Measurements from ENCODE around the gene ZC3HAV1. TPM values are rescaled to one million over a fixed set of nuclear protein-coding genes. Genes with fewer than 3 reads are reported as not detected.
"Not testable (repeated sequence)": the region's sequence is repeated elsewhere in the genome, so short reads cannot be mapped to it uniquely, and the experiment has no call there.

Gene ZC3HAV1
- total RNA-seq, 1 experiment from 2014 or later = 40.0 TPM

DNA sequence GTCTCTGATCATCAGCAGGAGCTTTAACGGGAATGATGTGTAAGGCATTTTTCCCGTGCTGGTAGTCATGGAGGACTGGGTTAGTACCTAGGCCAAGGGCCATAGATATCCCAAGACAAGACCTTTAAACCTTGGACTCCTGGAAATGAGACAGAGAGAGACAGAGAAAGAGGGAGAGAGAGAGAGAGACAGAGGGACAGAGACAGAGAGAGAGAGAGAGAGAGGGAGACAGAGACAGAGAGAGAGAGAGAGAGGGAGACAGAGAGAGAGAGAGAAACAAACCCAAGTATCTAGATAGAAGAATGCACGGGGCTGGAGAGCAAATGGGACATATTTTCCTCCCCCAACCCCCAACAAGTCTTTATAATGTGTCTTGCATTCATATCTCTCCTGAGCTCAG lies 22.3 kb downstream of the ZC3HAV1 start:
- DNase-seq (ENCODE audit: low read depth) = no peak

DNA sequence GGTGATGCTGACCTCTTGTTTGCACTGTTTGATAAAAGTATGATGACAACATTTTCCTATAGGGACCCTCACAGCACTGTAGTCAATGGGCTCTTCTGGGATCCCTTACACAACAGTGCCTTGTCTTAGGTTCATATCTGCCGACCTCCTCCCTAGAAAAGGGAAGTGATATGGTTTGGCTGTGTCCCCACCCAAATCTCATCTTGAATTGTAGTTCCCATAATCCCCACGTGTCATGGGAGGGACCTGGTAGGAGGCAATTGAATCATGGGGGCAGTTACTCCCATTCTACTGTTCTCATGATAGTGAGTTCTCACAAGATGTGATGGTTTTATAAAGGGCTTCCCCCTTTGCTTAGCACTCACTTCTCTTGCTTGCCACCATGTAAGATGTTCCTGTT lies 23.1 kb downstream of the ZC3HAV1 start:
- no peak for DNase-seq (ENCODE audit: low read depth)

DNA sequence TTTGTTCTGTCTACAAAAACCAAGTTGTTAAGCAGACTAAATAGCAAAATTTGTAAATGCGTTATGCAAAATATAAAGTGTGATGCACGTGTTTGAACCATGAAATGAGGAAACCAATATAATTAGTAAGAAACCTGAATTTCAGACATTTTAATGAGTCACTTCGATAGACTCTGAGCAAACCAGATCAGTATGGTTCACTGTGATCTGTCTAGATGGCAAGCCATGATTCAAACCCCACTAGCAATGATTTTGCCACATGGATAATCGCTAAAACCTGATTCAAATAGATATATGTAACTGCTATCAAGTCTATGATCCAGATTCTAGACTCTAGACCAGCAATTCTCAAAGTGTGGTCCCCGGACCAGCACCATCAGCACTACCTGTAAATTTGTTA lies 24.8 kb downstream of the ZC3HAV1 start:
- DNase-seq (ENCODE audit: low read depth) = no peak

DNA sequence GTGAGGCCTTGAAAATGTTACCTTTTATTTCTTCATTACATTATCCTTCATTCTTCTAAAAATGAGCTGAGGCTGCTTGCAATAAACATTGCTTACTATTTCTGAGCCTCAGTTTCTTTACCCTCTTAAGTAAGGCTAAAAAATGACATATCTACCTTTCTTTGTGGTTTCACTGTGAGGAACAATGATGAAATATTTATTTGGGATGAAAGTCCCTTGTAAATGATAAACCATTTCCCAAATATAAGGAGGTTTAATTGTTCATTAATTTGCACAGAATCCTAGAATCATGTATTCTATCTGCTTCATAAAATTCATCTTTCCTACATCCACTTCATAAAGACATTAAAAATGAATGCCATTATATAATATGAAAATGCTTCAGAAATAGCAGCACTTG lies 27.9 kb downstream of the ZC3HAV1 start:
- DNase-seq (ENCODE audit: low read depth) = no peak

DNA sequence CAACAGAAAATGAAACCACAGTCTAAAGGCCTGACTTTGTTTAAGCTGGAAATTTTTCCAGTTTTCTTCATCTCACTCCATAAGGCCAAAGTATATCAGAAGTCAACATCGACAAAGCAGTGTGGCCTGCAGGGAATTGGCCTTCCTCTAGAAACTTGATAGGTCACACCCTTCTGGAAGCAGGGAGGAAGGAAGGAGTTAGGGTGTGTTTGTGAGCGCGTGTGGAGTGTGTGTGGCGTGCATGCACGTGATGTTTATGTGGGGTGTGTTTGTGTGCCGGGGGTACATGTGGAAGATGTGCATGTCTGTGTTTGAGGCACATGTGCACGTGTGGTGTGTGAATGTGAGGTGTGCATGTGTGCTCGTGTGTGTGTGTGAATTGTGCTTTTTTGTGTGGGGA lies 28.6 kb downstream of the ZC3HAV1 start:
- DNase-seq (ENCODE audit: low read depth) = no peak

DNA sequence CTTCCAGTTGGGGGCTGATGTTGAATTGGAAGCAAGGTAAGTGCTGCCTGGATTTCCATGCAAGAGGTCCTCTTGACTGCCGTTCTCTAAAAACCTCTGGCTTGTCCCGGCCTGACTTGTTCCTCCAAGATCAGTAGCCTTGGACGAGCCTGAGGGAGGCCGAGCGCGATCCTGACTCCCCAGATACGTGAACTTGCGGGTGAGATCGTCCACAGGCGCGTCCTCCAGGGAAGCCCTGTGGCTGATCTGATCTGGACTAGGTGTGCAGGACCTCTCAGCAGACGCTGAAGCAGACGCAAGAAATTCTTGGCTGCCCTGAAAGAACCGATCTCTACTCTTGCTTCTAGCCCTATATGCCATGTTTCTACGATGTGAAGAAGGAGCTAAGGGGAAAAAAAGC lies 29.7 kb downstream of the ZC3HAV1 start:
- DNase-seq (ENCODE audit: low read depth) = no peak

DNA sequence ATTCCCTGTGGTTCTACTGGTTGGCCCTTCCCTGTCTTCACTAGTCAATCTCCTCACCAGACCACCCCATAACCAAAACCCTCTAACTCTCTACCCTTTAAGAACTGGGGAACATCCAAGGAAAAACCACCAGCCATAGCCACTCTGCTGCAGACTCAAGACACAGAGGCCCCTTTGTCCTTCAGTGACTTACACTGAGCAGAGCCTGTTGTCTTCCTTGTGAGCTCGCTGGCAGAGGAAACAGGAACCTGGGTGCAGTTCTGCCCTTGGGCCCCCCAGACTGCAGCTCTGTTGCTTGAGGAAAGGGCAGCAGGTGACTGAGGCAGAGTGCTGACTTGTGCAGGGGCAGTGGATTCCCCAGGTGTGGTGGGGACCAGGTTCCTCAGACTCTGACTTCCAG lies 30.6 kb downstream of the ZC3HAV1 start:
- DNase-seq (ENCODE audit: low read depth) = no peak

DNA sequence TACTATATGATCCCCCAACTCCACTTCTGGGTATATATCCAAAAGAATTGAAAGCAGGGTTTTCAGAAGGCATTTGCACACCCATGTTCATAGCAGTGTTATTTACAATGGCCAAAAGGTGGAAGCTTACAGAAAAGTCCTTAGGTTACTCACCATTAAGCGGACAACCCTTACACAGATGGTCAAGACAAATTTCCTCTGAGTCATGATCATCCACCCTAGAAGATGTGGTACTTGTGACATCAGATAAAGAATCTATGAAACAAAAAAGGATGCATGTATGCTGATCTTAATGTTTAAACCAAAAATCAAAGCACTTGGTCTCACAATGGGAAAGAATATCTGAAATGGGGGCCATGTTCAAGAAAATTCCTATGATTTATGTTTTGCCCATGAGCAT lies 31.1 kb downstream of the ZC3HAV1 start:
- peak; percentile 26 for DNase-seq (ENCODE audit: low read depth)

DNA sequence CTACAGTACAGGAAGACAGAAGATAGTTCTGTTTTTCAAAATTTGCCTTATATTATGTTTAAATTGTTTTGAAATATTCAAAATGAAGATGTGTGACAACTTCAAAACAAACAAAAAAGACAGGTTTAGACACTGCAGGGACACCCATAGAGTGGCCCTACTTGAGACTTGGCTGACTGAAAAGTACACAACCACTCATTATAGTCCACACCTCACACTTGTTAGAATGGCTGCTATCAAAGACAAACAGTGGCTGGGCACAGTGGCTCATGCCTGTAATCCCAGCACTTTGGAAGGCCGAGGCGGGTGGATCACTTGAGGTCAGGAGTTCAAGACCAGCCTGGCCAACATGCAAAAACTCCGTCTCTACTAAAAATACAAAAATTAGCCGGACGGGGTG lies 31.8 kb downstream of the ZC3HAV1 start:
- not testable (repeated sequence) for DNase-seq (ENCODE audit: low read depth)

DNA sequence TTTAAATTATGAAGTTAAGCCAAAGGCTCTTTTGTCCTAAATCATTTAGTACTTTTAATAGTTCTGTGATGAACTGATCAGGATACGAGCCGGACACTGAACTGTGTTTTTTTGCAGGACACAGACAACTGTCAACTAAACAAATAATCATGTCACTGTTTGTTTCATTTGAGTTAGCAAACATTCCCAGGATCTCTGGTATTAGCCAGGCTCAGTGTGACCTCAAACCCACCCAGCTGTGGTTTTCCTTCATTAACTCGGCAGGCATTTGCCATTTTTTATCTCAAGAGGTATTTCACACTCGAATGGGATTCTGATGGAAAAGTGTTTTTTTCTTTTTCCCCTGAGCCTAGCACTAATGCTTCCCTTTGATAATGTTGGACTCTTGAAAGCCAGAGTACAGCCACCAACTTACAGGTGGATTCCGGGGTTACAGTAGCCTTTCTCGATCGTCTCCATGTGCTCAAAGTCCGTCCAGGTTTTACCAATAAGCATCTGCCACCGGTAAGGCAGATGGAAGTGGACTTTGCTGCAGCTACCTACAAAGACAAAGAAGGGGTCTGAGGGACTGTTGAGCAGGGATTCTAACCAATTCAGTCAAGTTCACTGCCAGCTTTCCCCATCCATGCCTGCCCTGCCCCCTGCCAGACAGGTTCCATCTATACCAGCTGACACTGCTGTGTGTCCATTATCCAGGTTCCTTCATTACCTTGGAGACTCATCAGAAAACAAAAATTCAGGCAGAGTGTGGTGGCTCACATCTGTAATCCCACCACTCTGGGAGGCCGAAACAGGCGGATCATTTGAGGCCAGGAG lies 33.4 kb downstream of the ZC3HAV1 start:
- no peak for DNase-seq (ENCODE audit: low read depth)

DNA sequence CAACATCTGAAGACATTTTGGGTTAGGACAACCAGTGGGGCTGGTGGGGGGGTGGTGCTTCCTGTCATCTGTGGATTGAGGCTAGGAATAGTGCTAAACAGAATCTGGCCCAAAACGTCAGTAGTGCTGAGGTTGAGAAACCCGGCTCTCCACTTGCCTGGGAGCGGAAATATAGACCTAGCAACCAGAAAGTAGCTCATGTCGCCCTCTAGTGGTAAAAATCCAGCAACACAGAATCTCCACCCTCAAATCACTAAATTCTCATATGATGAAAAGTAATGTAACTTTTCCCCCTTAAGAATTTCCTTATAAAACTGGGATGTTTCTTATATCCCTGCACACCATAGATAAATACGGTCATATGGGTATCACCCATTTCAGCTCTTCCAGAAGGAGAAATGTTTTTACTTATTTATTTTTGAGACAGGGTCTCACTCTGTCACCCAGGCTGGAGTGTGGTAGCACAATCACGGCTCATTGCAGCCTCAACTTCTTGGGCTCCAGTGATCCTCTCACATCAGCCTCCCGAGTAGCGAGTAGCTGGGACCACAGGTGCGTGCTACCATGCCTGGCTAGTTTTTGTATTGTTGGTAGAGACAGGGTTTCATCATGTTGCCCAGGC lies 34.4 kb downstream of the ZC3HAV1 start:
- peak; percentile 78 for DNase-seq (ENCODE audit: low read depth)

DNA sequence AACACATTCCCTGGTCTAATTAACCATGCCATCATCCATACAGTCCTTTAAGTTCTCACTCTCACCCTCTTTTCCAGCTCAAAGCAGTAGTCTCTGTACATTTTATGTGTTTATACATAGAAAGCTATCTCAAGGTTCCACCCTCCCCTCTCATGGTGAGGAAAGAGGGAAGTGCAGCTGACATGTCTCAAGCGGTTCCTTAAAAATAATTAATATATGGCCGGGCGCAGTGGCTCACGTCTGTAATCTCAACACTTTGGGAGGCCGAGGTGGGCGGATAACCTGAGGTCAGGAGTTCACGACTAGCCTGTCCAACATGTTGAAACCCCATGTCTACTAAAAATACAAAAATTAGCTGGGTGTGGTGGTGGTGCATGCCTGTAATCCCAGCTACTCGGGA lies 36.7 kb downstream of the ZC3HAV1 start:
- no peak for DNase-seq (ENCODE audit: low read depth)

DNA sequence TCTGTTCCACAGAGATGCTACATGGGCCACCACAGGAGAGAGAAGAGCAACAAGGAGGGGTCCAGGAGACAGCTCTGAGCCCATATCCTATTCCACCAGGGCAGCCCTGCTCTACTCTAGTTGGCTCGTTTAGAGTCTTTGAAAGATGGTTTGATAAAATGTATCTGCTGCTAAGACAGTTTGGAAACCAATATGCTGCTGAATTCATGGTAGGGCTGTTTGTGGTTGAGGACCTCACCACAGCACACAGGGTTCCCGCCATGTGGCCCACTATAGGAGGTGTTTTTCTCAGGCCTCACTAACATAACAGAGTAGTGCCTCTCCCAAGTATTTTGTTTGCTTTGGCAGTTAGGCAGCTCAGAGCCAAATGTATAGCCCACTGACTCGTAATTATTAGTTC lies 37.8 kb downstream of the ZC3HAV1 start:
- no peak for DNase-seq (ENCODE audit: low read depth)

DNA sequence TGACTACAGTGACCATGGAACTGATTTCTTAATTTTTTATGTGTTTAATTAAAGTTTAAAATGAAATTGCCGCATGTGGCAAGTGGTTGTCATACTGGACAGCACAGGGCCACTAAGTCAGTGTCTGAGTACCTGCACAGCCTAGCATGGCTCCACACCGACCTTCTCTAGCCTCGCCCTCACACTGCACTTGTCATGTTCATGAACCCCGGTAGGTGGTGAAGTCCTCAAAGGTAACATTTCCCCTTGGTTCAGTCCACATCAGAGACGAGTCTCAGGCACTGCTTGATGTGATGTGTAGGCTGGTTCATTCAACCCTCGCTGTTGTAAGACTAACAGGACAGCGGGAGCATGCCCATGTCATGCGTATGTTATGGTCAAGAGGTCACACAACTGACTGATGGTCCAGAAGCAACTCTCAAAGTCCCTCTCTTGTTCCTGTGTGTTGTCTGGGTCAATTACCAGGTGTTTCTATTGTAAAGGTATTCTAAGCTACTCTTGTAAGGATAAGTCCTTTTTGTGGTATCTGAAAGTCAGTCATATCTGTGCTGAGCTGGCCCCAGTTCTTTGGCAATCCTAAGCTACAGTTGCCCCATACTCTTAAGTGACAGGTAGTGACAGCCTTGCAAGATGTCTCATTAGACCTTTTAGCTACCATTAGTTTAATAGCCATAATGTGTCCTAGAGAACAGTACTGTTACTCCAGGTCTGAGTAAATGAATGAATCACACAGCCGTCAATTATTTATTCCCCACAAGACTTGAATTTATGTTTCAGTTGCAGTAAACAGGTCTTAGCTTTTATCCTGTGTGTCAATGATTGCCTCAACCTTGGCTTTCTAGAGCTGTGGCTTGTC lies 40.7 kb downstream of the ZC3HAV1 start:
- no peak for DNase-seq (ENCODE audit: low read depth)

DNA sequence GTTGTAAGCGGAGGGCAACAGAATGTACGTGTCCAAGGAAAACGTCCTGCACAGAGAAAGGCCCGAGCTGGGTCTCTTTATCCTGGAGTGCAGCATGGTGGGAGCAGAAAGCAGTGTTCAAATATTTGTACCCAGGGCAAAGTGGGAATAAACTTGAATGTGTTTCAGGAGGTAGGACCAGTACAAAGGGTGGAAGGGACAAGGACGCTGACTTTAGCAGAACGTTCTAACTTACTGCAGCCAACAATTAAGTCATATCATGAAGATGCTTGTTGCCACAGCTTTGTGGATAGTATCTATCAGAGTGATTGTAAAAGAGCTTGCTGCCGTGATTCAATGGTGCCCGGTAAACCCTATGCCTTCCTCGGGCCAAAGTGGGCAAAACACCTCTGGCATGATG lies 43.2 kb downstream of the ZC3HAV1 start:
- DNase-seq (ENCODE audit: low read depth) = no peak

DNA sequence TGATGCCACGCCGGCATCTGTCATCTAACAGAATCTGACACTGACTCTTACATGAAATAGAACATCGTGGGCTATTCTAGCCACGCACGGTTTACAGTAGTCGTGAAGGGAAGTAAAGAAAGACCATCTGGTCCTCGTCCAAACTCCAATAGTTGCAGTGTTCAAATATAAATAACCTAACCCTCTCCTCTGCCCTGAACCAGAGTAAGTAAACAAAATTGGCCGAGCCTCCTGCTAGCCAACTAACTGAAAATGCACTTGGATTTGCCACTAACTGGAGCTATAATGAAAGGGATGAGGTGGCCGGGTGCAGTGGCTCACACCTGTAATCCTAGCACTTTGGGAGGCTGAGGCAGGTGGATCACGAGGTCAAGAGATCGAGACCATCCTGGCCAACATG lies 44.2 kb downstream of the ZC3HAV1 start:
- no peak for DNase-seq (ENCODE audit: low read depth)

DNA sequence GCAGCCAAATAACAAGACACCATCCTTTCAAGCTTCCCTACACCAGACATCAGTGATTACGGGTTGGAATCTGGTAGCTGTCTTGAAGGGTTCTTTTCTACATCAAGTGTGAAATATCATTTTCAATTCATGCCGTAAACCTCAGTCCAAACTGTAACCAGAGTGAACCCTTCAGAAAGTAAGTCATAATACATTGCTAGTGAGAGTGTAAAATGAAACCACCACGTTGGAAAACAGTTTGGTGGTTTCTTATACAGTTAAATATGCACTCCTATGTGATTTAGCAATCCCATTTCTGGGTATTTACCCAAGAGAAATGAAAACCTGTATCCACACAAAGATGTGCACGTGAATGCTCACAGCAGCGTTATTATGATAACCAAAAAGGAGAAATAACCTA lies 48.1 kb downstream of the ZC3HAV1 start:
- DNase-seq (ENCODE audit: low read depth) = no peak

DNA sequence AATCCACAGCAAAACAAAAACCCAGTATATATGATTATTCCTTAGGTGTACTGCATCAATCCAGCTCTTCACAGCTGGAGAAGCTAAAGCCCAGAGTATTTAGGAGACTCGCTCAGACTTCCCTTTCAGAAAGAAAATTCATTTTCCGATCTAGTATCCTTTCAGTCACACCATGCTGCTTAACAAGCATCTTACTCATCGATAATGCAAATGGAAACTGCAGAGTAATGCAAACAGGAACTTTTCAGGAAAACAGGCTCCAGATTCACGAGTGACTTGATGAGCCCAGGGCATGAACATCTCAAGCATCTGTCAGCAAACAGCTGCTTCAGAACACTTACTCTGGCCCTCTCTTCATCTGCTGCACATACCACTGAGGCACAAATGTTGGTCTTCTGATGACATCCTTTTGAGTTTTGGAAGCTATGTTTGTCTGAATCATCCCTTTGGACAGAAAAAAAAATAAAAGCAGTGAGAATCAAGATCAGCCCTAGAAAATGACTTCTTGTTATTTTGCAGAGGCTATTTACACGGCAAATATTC lies 48.8 kb downstream of the ZC3HAV1 start:
- peak; percentile 66 for DNase-seq (ENCODE audit: low read depth)

DNA sequence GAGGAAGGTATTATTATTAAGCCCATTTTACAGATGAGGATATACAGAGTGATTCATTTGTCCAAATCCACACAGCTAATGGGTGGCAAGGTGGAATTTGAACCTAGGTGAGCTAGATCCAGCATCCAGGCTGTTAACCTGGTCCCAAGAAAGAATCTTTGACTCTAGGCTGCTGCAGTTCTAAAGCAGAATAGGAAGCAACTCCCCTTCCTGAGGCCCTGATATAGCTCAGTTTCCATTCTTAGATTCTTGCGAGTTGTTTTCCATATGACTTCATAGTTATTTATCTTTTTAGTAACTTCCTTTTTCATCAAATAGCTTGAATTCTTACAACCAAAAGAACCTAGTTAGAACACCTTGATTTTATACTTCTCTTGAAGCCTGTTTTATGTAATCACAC lies 49.6 kb downstream of the ZC3HAV1 start:
- DNase-seq (ENCODE audit: low read depth) = no peak

DNA sequence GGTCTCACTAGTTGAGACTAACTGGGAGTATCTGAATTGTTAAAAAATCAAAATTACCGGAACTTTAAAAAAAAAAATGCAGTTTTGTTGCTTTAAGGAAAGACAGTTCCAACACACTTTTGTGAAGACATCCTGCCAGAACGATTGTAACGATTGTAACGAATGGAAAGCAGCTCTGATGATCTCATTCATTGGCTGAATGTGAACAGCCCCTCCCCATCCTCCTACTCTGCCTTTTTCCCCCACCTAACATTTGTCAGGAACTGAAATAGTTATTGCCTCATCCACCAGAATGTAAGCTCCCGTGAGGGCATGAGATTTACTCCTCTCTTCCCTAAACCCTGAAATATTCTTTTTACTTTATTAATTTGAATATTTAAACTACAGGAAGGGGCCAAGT lies 50.6 kb downstream of the ZC3HAV1 start:
- DNase-seq (ENCODE audit: low read depth) = no peak

DNA sequence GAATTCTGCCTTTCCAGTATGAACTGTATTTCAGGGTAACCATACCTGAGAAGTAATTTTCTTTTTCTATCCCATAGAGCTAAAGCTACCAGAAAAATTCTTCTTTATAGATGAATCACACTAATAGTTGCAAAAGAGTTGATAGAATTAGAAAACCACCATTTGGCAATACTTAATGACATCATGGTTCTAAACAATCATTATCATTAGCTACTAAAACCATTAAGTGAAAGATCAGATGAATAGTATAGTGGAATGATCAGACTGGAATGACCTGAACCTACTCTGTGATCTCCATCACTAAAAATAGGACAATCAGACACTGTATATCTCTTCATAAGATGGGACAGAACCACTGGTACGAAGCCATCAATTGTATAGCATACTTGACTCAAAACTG lies 53.8 kb downstream of the ZC3HAV1 start:
- no peak for DNase-seq (ENCODE audit: low read depth)

DNA sequence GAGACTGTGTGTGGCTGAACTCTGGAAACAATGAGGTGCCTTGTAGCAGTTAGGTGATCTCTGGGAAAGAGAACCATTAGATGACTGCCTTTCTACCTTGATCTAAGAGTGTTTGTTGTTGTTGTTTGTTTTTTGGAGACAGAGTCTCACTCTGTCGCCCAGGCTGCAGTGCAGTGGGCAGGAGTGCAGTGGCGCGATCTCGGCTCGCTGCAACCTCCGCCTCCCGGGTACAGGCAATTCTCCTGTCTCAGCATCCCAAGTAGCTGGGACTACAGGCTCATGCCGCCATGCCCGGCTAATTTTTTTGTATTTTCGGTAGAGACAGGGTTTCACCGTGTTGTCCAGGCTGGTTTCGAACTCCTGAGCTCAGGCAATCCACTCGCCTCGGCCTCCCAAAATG lies 54.9 kb downstream of the ZC3HAV1 start:
- not testable (repeated sequence) for DNase-seq (ENCODE audit: low read depth)

All from LHCN-M2 (cell line).